Memory B cell (primary cell): ENCODE data around the gene NEURL4.
A peak's percentile ranks its signal among the peaks of the same experiment; 100 is the strongest.
"Not testable (repeated sequence)": the region's sequence is repeated elsewhere in the genome, so short reads cannot be mapped to it uniquely, and the experiment has no call there.

Experiments used
- ATAC-seq: fragments of 150-1000 bp; cut with Tn5 transposase; 2 replicates; pipeline ENCODE4 v1.10.0; 2021; ENCODE audit warnings: low read depth, mild to moderate bottlenecking, moderate library complexity
- DNase-seq, 2 donors: peaks; one replicate each; pipeline ENCODE4 v3.0.0; 2022; ENCODE audit warnings: low spot score in 2 of 2
- H3K27ac Mint-ChIP-seq: one replicate; pipeline ENCODE4 v1.8.0; 2022; ENCODE audit warnings: mild to moderate bottlenecking, moderate library complexity, mixed read lengths
- H3K27me3 Mint-ChIP-seq: one replicate; pipeline ENCODE4 v1.8.0; 2022; ENCODE audit warnings: mixed read lengths
- H3K36me3 Mint-ChIP-seq: one replicate; pipeline ENCODE4 v1.8.0; 2022; ENCODE audit warnings: mild to moderate bottlenecking, mixed read lengths
- H3K4me1 Mint-ChIP-seq: one replicate; pipeline ENCODE4 v1.8.0; 2022; ENCODE audit warnings: mixed read lengths
- H3K4me3 Mint-ChIP-seq: one replicate; pipeline ENCODE4 v1.8.0; 2022; ENCODE audit warnings: mild to moderate bottlenecking, moderate library complexity, mixed read lengths
- H3K9me3 Mint-ChIP-seq: one replicate; pipeline ENCODE4 v1.8.0; 2022; ENCODE audit warnings: mixed read lengths

Gene NEURL4

DNA sequence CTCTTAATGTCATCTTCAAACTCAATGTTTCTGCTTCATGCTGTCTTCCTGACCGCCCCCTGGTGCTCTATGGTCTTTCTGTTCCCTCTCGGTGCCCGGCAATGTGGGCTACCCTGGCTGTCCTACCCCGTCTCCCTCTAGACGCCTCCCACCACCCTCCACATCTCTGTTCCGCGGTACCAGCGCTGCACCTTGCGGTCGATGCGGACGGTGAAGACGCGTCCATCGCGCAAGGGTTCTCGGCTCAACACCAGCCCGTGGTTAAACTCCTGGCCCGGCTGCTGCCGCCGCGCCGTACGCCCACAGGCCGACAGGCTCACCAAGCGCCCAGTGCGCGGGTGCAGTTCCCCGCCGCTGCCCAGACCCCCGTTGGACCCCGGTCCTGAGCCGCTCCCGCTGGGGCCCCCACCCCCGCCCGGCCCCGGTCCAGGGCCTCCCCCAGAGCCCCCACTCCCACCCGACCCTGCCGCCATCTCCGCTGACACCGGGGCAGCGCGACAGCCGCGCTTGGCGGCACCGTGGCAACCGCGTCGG is at the start of gene NEURL4:
TSS of gene NEURL4 (minus strand) at position 496 of the 534 bp plus-strand sequence. CDS start at position 473, 23 bp downstream.
- H3K4me3 Mint-ChIP-seq: peak within 1 kb of the TSS; percentile 97
- H3K27me3 Mint-ChIP-seq: no peaks in the 10 kb centered on the region
- H3K4me1 Mint-ChIP-seq: peaks cover 30% of the 10 kb centered on the region
- no peaks in the 10 kb centered on the region for H3K9me3 Mint-ChIP-seq
- H3K27ac Mint-ChIP-seq: peak within 1 kb of the TSS; percentile 90
- DNase-seq (no peak), ATAC-seq (peak; percentile 18)
- H3K36me3 Mint-ChIP-seq: peaks cover 3% of the 10 kb centered on the region

DNA sequence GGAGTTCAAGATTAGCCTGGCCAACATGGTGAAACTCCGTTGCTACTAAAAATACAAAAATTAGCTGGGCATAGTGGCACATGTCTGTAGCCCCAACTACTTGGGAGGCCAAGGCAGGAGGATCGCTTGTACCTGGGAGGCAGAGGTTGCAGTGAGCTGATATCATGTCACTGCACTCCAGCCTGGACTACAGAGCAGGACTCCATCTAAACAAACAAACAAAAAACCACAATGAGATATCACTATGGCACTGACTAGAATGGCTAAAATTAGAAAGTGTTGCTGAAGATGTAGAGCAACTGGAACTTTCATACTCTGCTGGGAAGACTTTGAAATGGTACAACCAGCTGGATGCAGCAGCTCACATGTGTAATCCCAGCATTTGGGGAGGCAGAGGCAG is 45.2 kb upstream of the NEURL4 start:
- Mint-ChIP-seq H3K36me3 (peaks cover 3% of the 10 kb centered on the region), H3K27ac (no peak overlapping the region), H3K4me1 (no peaks in the 10 kb centered on the region), H3K9me3 (peaks cover 4% of the 10 kb centered on the region), H3K27me3 (peaks cover 4% of the 10 kb centered on the region), H3K4me3 (no peak overlapping the region)
- ATAC-seq (no peak), DNase-seq (no peak)

DNA sequence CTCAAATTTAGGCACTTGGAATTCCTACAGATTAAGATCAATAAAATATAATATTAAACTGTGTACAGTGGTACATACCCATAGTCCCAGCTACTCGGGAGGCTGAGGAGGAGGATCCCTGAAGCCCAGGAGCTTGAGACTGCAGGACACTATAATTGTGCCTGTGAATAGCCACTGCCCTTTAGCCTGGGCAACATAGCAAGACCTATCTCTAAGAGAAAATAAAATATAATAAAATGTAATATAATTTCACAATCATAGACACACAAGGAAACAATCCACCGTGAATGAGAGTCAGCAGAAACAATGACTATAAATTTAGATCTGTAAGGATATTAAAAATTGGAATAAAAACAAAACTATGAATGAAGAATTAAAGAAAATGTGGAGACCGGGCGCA is 41.7 kb upstream of the NEURL4 start:
- peaks cover 6% of the 10 kb centered on the region for H3K27me3 Mint-ChIP-seq
- no peaks in the 10 kb centered on the region for H3K36me3 Mint-ChIP-seq
- DNase-seq (no peak), ATAC-seq (no peak)
- no peak overlapping the region for H3K4me3 Mint-ChIP-seq
- peaks cover 4% of the 10 kb centered on the region for H3K4me1 Mint-ChIP-seq
- no peak overlapping the region for H3K27ac Mint-ChIP-seq
- H3K9me3 Mint-ChIP-seq: no peaks in the 10 kb centered on the region

DNA sequence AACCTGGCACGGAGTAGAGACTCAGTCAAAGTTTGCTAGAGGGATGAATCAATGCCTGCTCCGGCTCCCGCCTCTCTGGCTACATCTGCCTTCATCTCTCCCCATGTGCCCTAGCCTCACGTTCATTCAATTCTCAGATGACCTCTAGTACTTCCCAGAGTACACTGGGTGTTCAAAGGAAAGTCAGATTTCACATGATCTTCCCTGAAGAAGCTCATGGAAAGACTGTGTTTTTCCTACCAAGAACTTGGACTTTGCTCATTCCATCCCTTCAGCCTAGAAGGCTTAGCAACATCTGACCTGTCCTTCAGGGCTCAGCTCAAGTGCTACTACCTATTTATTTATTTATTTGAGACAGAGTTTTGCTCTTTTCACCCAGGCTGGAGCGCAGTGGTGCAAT is 40.7 kb upstream of the NEURL4 start:
- no peak for ATAC-seq
- peaks cover 4% of the 10 kb centered on the region for H3K4me1 Mint-ChIP-seq
- H3K27me3 Mint-ChIP-seq: peaks cover 7% of the 10 kb centered on the region
- no peak overlapping the region for H3K4me3 Mint-ChIP-seq
- H3K27ac Mint-ChIP-seq: no peak overlapping the region
- no peaks in the 10 kb centered on the region for H3K36me3 Mint-ChIP-seq
- no peaks in the 10 kb centered on the region for H3K9me3 Mint-ChIP-seq
- no peak for DNase-seq

DNA sequence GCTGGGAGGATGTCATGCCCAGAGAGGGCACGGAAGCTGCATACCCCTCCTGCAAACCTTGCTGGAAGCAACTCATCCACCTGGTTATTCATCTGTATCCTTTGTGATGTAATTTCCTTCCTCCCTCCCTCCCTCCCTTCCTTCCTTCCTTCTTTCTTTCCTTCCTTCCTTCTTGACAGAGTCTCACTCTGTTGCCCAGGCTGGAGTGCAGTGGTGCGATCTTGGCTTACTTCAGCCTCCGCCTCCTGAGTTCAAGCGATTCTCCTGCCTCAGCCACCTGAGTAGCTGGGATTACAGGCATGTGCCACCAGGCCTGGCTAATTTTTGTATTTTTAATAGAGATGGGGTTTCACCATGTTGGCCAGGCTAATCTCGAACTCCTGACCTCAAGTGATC is 39.5 kb upstream of the NEURL4 start:
- not testable (repeated sequence) for H3K36me3 Mint-ChIP-seq, H3K27me3 Mint-ChIP-seq, DNase-seq, H3K27ac Mint-ChIP-seq, H3K4me3 Mint-ChIP-seq, H3K9me3 Mint-ChIP-seq, ATAC-seq, H3K4me1 Mint-ChIP-seq

DNA sequence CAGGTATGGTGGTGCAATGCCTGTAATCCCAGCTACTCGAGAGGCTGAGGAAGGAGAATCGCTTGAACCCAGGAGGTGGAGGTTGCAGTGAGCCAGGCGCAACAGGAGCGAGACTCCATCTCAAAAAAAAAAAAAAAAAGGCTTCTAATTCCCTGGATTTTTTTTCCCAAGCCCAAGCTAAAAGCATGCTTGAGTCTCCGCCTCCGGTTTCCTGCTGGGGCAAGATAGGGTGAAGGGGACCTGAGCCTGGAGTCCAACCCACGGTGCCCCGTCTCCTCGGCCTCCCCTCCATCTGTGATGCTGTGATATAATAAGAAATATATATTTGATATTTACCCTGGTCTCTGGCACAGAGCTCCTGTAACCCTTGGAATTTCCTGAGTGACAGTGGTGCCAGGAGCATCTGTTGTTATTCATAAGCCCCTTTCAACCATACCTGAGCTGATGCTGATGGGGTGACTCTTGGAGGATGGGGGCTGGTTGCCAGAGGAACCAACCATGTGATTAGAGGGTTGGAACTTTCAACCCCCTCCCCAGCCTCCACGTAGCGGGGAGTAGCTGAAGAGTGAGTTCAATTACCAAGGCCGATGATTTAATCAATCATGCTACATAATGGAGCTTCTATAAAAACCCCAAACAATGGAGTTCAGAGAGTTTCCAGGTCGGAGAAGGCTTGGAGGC is 38.9 kb upstream of the NEURL4 start:
- no peak overlapping the region for H3K27ac Mint-ChIP-seq
- no peaks in the 10 kb centered on the region for H3K9me3 Mint-ChIP-seq
- H3K4me3 Mint-ChIP-seq: no peak overlapping the region
- peaks cover 7% of the 10 kb centered on the region for H3K27me3 Mint-ChIP-seq
- ATAC-seq: no peak
- peaks cover 4% of the 10 kb centered on the region for H3K4me1 Mint-ChIP-seq
- no peak for DNase-seq
- H3K36me3 Mint-ChIP-seq: no peaks in the 10 kb centered on the region

DNA sequence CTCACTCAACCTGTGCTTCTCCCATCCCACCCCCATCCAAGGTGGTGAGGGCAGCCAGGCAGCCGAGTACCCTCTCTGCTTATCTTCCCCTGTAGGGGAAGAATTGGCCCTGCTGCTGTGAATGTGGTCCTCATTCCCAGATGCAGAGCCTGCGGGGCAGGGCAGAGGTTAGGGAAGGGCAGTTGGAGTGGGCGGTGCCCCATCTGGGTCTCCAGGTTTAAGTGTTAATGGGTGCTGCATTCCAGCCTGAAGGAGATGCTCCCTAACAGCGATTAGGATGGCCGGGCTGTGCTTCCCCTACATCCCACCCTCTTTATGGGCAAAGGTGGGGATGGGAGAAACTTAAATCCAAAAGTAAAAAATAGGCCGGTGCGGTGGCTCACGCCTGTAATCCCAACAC is 37.9 kb upstream of the NEURL4 start:
- Mint-ChIP-seq H3K4me3 (no peak overlapping the region), H3K27me3 (peaks cover 7% of the 10 kb centered on the region)

DNA sequence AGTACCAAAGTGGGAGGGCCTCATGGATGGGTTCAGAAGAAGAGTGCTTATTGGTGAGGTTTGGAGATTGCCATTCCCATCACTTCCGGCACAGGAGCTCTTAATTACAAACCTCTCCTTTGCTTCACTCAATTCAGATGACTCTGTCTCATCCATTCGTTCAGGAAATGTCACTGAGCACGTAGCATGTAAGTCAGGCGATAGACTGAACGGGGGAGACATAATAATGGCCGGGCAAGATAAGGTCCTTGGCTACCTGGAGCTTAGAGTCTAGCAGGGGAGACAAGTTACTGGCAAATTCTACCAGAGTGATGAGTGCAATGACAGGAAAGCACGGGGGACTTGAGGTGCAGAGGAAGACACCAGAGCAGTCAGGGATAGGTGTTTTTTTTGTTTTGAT is 36.8 kb upstream of the NEURL4 start:
- not testable (repeated sequence) for H3K9me3 Mint-ChIP-seq, ATAC-seq, H3K27ac Mint-ChIP-seq, H3K4me1 Mint-ChIP-seq, H3K36me3 Mint-ChIP-seq, H3K4me3 Mint-ChIP-seq, DNase-seq
- H3K27me3 Mint-ChIP-seq: peaks cover 12% of the 10 kb centered on the region

More for the DNA sequence above, 37.9 kb upstream of the NEURL4 start:
- H3K4me1 Mint-ChIP-seq: peaks cover 4% of the 10 kb centered on the region
- DNase-seq: no peak
- H3K27ac Mint-ChIP-seq: no peak overlapping the region
- H3K36me3 Mint-ChIP-seq: no peaks in the 10 kb centered on the region
- ATAC-seq: no peak
- no peaks in the 10 kb centered on the region for H3K9me3 Mint-ChIP-seq

DNA sequence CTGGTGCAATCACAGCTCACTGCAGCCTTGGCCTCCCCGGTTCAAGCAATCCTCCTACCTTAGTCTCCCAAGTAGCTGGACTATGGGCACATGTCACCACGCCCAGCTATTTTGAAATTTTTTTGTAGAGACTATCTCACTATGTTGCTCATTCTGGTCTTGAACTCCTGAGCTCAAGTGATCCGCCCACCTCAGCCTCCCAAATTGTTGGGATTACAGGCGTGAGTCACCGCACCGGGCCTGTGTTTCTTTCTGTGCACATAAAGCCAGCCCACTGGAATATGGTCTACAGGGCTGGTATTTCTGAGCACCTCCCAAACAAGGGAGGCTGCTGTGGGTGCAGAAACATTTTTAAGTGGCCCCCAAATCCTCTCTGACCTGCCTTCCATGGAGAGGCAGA is 34.2 kb upstream of the NEURL4 start:
- H3K36me3 Mint-ChIP-seq: no peaks in the 10 kb centered on the region
- H3K27ac Mint-ChIP-seq: no peak overlapping the region
- peaks cover 8% of the 10 kb centered on the region for H3K27me3 Mint-ChIP-seq
- H3K4me3 Mint-ChIP-seq: no peak overlapping the region
- no peaks in the 10 kb centered on the region for H3K9me3 Mint-ChIP-seq
- H3K4me1 Mint-ChIP-seq: peaks cover 2% of the 10 kb centered on the region
- no peak for DNase-seq
- ATAC-seq: no peak

DNA sequence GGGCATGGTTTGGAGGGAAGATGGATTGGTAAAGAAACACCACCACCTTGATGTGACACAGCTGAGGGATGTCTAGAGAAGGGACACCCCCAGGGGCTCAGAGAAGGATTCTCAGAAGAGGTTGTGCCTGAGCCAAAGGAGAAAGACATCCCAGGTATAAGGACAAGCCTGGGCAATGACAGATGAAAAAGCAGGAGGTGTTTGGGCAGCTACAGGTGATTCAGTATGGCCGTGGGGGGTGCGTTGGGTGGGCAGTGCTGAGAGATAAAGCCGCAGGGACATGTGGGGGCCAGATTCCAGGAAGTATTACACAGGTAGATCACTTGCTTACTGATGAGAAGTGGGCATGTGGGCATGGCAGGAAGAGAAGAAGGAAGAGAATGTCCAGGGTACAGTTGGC is 32.8 kb upstream of the NEURL4 start:
- Mint-ChIP-seq H3K4me1 (no peaks in the 10 kb centered on the region), H3K9me3 (no peaks in the 10 kb centered on the region), H3K4me3 (no peak overlapping the region), H3K27me3 (peaks cover 6% of the 10 kb centered on the region), H3K27ac (no peak overlapping the region), H3K36me3 (no peaks in the 10 kb centered on the region)
- no peak for ATAC-seq
- no peak for DNase-seq

DNA sequence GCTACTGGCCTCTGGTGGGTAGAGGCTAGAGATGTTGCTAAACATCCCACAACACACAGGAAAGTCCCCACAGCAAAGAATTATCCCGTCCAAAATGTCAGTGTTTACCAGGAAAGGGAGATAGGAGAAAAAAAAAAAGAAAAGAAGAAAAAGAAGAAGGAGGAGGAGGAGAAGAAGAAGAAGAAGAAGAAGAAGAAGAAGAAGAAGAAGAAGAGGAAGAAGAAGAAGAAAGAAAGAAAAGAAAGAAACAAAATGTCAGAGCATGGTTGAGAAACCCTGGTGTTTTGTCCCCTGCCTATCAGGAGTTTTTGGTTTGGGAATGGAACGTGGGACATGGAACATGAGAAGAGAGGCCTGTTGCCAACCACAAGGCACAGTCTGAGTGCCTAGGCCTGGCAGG is 28.2 kb upstream of the NEURL4 start:
- Mint-ChIP-seq H3K4me1 (peaks cover 16% of the 10 kb centered on the region), H3K4me3 (no peak overlapping the region), H3K36me3 (no peaks in the 10 kb centered on the region), H3K27ac (no peak overlapping the region), H3K27me3 (peaks cover 5% of the 10 kb centered on the region), H3K9me3 (no peaks in the 10 kb centered on the region)
- DNase-seq (no peak), ATAC-seq (no peak)

DNA sequence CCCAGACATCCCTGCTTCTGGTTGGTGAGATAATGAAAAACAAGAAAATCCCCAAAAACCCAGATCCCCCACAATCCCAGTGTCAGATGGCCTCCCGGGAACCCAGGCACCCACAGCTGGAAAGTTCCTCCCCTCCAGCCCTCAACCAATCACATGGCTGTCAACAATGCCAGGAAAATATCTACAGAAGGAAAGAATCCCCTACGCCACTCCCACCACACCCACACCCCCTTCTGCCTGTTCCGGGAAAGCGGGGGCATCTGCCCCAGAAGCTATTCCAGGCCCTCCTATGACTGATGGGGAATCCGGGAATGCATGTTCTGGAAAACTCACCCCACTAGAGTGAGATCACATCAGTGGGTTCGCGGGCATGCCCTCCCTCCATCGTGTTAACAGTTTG is 27.6 kb upstream of the NEURL4 start:
- ATAC-seq (no peak), DNase-seq (no peak)
- peaks cover 17% of the 10 kb centered on the region for H3K4me1 Mint-ChIP-seq
- H3K9me3 Mint-ChIP-seq: no peaks in the 10 kb centered on the region
- no peaks in the 10 kb centered on the region for H3K36me3 Mint-ChIP-seq
- H3K27ac Mint-ChIP-seq: no peak overlapping the region
- no peak overlapping the region for H3K4me3 Mint-ChIP-seq
- peaks cover 1% of the 10 kb centered on the region for H3K27me3 Mint-ChIP-seq

DNA sequence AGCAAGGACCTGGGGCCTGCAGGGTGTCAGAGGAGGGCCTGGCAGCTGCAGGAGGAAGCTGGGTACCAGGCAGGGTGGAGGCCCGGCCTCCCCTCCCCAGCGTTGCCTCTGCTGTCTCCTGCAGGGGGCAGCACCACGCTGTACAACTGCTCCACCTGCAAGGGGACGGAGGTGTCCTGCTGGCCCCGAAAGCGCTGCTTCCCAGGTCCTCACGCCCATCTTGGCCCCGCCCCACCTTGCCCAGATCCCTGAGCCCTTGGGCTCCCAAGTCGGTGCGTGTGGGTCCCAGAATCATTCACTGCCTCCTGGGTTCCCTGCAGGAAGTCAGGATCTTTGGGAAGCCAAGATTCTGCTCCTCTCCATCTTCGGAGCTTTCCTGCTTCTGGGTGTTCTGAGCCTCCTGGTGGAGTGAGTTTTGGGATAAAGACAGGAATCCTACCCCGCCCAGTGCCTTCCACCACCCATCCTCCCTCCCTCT is 27.0 kb upstream of the NEURL4 start:
- H3K9me3 Mint-ChIP-seq: no peaks in the 10 kb centered on the region
- peak; percentile 71 for ATAC-seq
- no peaks in the 10 kb centered on the region for H3K36me3 Mint-ChIP-seq
- no peak overlapping the region for H3K4me3 Mint-ChIP-seq
- peaks cover 20% of the 10 kb centered on the region for H3K4me1 Mint-ChIP-seq
- H3K27ac Mint-ChIP-seq: no peak overlapping the region
- no peaks in the 10 kb centered on the region for H3K27me3 Mint-ChIP-seq
- DNase-seq: peak; percentile 87 to 88

DNA sequence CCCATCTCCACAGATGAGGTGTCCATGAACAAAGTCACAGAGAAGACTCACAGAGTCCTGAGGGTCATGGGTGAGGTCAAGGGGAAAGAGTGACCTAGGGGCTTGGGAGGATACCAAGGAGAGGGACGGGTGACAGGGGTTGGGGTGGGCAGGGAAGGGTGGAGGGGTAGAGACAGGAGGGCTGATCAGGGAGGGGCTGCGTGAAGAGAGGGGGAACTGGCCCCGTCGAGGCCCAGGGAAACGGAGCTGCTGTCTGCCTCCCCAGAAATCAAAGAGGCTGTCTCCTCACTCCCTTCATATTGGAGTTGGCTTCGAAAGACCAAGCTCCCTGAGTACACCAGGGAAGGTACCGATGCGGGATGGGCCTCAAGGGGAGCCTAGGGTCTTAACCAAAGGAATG is 26.4 kb upstream of the NEURL4 start:
- Mint-ChIP-seq H3K27ac (no peak overlapping the region), H3K36me3 (no peaks in the 10 kb centered on the region), H3K27me3 (no peaks in the 10 kb centered on the region), H3K4me1 (peaks cover 20% of the 10 kb centered on the region), H3K4me3 (no peak overlapping the region), H3K9me3 (no peaks in the 10 kb centered on the region)
- no peak for ATAC-seq
- no peak for DNase-seq

DNA sequence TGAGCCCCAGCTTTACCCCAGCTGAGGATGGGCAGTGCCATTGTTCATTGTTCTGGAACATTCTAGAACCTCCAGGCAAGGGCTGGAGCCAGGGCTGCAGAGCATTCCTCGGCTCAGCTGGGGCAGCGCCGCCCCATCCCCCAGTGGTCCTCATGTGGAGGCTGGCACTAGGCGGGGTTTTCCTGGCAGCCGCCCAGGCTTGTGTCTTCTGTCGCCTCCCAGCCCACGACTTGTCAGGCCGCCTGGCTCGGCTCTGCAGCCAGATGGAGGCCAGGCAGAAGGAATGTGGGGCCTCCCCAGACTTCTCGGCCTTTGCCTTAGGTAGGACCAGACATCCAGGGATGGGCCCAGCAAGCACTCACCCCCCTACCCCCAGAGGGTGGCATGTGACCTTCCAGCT is 25.9 kb upstream of the NEURL4 start, which contains the start of gene TMEM95:
TSS of gene TMEM95 (plus strand) at position 104 of the 400 bp plus-strand sequence. CDS start at position 153, 49 bp downstream.
- H3K27me3 Mint-ChIP-seq: no peaks in the 10 kb centered on the region
- H3K36me3 Mint-ChIP-seq: no peaks in the 10 kb centered on the region
- H3K9me3 Mint-ChIP-seq: no peaks in the 10 kb centered on the region
- DNase-seq (no peak), ATAC-seq (no peak)
- H3K27ac Mint-ChIP-seq: peak within 1 kb of the TSS; percentile 54
- peaks cover 23% of the 10 kb centered on the region for H3K4me1 Mint-ChIP-seq
- no peak within 1 kb of the TSS for H3K4me3 Mint-ChIP-seq
